Type B pancreatic cell (in vitro differentiated cells): ENCODE data around the gene SDHAF2. TPM values are rescaled to one million over a fixed set of nuclear protein-coding genes. Genes with fewer than 3 reads are reported as not detected.
"Not testable (repeated sequence)": the region's sequence is repeated elsewhere in the genome, so short reads cannot be mapped to it uniquely, and the experiment has no call there.

Experiments
- DNase-seq: peaks from one replicate; pipeline ENCODE4 v3.0.0; 2021; ENCODE audit warnings: mixed read lengths; ENCODE audit not compliant: unreplicated experiment; ENCODE audit errors: extremely low spot score
- H3K27ac Mint-ChIP-seq: 2 replicates; pipeline ENCODE4 v1.8.0; 2021; ENCODE audit warnings: mild to moderate bottlenecking, mixed read lengths
- H3K27me3 Mint-ChIP-seq: 2 replicates; pipeline ENCODE4 v1.8.0; 2021; ENCODE audit warnings: mixed read lengths
- H3K36me3 Mint-ChIP-seq: 2 replicates; pipeline ENCODE4 v1.8.0; 2021; ENCODE audit warnings: mixed read lengths
- H3K4me1 Mint-ChIP-seq: one replicate; pipeline ENCODE4 v1.8.0; 2021; ENCODE audit warnings: mixed read lengths; ENCODE audit not compliant: unreplicated experiment
- H3K4me3 Mint-ChIP-seq: 2 replicates; pipeline ENCODE4 v1.8.0; 2021; ENCODE audit warnings: mild to moderate bottlenecking, mixed read lengths
- H3K9me3 Mint-ChIP-seq: 2 replicates; pipeline ENCODE4 v1.8.0; 2021; ENCODE audit warnings: mixed read lengths
- total RNA-seq: library from RNA; stranded (reverse); gene quantifications from 2 replicates; pipeline ENCODE4 v1.2.1, GENCODE V29; 2021; ENCODE audit warnings: low replicate concordance
- TF ChIP-seq, protein P1 (sequence below): fragments of 200-600 bp; sonication (generic); conservative IDR thresholded peaks from 2 replicates; pipeline ENCODE4 v1.5.0; 2021; ENCODE audit warnings: antibody characterized with exemption, mild to moderate bottlenecking

SDHAF2 gene
- total RNA-seq, 1 donor from 2014 or later, result 41.7 TPM

DNA sequence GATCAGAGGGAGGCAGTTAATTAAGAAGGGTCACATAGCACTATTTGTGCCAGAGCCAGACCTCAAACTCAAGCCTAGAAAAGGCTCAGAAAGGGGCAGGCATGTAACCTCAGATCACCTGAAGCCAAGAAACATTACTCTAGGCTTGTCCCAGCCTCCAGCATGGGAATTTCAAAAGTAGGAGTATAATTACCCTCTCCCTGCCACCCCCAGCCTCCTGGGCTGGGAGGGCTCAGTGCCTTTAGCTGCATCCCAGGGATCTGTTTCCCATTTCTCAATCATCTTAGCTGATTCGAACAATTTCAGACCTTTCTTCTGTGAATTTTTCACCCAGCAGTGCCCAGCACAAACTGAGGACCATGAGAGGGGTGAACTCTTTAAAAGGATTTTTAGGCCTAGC lies 45.5 kb downstream of the SDHAF2 start:
- H3K4me1 Mint-ChIP-seq, result peaks cover 14% of the 10 kb centered on the region
- H3K27me3 Mint-ChIP-seq, result no peaks in the 10 kb centered on the region
- TF ChIP-seq, protein P1, sequence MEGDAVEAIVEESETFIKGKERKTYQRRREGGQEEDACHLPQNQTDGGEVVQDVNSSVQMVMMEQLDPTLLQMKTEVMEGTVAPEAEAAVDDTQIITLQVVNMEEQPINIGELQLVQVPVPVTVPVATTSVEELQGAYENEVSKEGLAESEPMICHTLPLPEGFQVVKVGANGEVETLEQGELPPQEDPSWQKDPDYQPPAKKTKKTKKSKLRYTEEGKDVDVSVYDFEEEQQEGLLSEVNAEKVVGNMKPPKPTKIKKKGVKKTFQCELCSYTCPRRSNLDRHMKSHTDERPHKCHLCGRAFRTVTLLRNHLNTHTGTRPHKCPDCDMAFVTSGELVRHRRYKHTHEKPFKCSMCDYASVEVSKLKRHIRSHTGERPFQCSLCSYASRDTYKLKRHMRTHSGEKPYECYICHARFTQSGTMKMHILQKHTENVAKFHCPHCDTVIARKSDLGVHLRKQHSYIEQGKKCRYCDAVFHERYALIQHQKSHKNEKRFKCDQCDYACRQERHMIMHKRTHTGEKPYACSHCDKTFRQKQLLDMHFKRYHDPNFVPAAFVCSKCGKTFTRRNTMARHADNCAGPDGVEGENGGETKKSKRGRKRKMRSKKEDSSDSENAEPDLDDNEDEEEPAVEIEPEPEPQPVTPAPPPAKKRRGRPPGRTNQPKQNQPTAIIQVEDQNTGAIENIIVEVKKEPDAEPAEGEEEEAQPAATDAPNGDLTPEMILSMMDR, result no peak
- H3K4me3 Mint-ChIP-seq, result no peak overlapping the region
- DNase-seq, result no peak
- H3K36me3 Mint-ChIP-seq, result peaks cover 14% of the 10 kb centered on the region
- H3K9me3 Mint-ChIP-seq, result no peaks in the 10 kb centered on the region
- no peak overlapping the region for H3K27ac Mint-ChIP-seq

DNA sequence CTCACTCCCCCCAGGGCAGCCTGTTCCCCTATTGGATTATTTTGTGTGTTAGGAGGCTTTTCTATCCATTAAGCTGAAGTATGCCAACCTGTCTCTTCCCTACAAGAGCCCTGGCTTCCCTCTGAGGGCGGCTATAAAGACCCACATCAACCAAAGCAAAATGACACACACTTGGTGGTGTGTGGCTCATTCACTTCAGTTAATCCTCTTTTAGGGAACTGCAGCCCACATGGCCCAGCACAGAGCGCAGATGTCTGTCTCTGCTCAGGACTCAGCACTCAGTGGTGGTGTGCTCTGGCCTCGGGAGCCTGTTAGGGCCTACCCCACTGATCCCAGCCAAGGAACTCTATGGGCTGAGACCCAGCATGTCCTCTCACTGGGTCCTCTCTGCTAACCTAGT lies 46.4 kb downstream of the SDHAF2 start:
- no peak for DNase-seq
- Mint-ChIP-seq H3K27ac (no peak overlapping the region), H3K9me3 (no peaks in the 10 kb centered on the region), H3K4me3 (no peak overlapping the region), H3K27me3 (no peaks in the 10 kb centered on the region), H3K4me1 (peaks cover 24% of the 10 kb centered on the region), H3K36me3 (peaks cover 10% of the 10 kb centered on the region)
- TF ChIP-seq, protein P1, result no peak

DNA sequence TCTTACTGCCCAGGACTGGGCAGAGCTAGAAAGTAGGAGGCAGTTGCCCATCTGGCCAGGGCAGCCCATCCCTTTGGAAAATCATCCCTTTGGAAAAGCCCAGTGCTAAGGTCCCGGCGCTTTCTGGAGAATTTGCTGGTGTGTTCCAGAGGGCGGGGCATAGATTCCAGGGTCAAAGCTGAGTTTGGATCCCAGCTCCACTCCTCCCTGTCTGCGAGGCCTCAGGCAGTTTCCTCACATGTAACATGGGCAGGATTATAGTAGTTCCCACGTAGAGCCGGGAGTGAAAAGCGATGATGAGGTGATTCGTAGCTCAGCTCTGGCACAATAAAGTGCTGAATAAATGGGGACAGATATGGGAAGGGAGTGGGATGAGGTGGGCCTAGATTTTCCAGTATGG lies 47.2 kb downstream of the SDHAF2 start:
- Mint-ChIP-seq H3K27ac (no peak overlapping the region), H3K36me3 (peaks cover 10% of the 10 kb centered on the region), H3K9me3 (no peaks in the 10 kb centered on the region), H3K4me1 (peaks cover 30% of the 10 kb centered on the region), H3K4me3 (no peak overlapping the region), H3K27me3 (no peaks in the 10 kb centered on the region)
- no peak for DNase-seq
- TF ChIP-seq, protein P1, result no peak

DNA sequence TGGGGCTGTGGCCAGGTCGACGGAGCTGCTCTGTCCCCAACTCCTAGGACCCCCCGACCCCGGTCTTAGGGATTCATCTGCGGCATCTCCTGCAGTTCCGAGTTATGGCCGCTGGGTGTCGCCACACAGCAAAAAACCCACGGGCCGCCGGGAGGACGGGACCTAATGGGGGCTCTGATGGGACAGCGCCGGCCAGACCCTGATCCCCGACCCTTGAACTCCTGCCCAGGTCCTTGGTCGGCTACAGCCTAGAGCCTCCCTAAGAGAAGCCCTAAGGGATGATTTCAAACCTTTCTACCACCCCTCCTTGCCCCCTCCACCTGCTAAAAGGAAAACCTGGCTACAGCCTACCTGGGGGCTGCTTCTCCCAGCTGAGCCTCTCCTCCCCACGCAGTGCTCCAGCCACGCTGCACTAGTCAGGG lies 47.8 kb downstream of the SDHAF2 start:
- Mint-ChIP-seq H3K36me3 (peaks cover 8% of the 10 kb centered on the region), H3K27ac (no peak overlapping the region), H3K27me3 (no peaks in the 10 kb centered on the region), H3K4me3 (no peak overlapping the region), H3K9me3 (no peaks in the 10 kb centered on the region), H3K4me1 (peaks cover 30% of the 10 kb centered on the region)
- no peak for DNase-seq
- TF ChIP-seq, protein P1, result peak; percentile 98

DNA sequence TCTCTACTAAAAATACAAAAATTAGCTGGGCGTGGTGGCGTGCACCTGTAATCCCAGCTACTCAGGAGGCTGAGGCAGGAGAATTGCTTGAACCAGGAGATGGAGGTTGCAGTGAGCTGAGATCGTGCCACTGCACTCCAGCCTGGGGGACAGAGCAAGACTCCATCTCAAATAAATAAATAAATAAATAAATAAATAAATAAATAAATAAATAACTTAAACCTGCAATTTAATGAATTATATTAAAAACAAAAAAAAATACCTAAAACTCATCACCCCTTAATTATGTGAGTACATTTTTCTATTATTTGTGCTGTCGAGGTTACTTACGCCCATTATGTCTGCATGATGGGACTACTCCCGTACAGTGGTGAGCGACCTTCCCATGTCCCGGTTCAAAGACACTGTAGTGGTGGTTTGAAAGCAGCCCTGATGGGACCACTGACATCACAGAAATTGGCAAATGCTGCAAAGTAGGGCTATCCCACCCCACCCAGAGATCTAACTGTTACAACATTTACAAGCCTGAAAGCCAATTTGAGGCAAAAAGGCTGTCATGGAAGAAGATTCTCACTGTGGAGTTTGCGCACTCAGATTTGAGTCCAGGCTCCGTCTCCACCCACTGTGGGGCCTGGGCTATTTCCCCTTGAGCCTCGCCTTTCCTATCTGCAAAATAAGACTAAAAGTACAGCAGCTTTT lies 49.6 kb downstream of the SDHAF2 start:
- H3K4me1 Mint-ChIP-seq, result peaks cover 22% of the 10 kb centered on the region
- H3K4me3 Mint-ChIP-seq, H3K36me3 Mint-ChIP-seq, H3K27ac Mint-ChIP-seq, H3K9me3 Mint-ChIP-seq, DNase-seq, H3K27me3 Mint-ChIP-seq: not testable (repeated sequence)

DNA sequence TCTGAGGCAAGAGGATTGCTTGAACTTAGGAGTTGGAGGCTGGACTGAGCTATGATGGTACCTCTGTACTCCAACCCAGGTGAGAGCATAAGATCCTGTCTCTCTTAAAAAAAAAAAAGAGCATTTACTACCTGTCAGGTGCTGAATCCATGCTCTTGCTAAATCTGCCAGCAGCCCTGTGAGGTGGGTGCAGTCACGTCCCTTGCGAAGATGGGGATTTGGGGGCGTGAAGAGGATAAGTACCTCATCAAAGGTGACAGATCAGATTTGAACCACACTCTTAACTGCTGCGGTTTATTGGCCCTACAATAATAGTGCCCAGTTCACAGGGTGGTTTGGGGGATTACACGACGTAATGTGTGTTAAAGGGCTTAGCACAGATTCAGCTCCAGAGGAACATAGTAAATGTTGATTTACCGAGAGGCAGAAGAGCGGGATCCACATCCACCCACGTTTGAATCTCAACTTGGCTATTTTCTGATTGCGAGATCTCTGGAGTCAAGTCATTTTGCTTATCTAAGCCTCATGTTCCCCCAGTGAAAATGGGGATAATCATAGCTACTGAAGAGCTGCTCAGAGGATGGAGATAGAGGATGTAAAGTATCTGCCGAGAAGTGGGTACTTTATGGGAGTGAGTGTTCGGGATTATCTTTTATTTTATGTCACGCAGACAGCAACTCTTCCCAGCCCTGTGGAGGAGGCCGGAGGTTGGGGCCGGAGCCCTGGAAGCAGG lies 50.5 kb downstream of the SDHAF2 start:
- no peak for DNase-seq
- Mint-ChIP-seq H3K36me3 (no peaks in the 10 kb centered on the region), H3K4me1 (peaks cover 22% of the 10 kb centered on the region), H3K4me3 (no peak overlapping the region), H3K27ac (peak overlapping the region; percentile 63), H3K9me3 (no peaks in the 10 kb centered on the region), H3K27me3 (no peaks in the 10 kb centered on the region)
- TF ChIP-seq, protein P1, result no peak
